Fibroblast of mammary gland (primary cell): ENCODE results near the gene TMEM184C.

Source experiments
- DNase-seq: peaks from one replicate; pipeline ENCODE4 v3.0.0-alpha.2; 2010; ENCODE audit warnings: low read depth
- H3K4me3 ChIP-seq: 2 replicates; pipeline ENCODE4 v1.5.1; 2011; ENCODE audit warnings: low read depth, mild to moderate bottlenecking, low read length, moderate library complexity; ENCODE audit not compliant: control insufficient read depth
- TF ChIP-seq, protein P1 (sequence below): conservative IDR thresholded peaks from 2 replicates; pipeline ENCODE4 v1.5.1; 2011; ENCODE audit warnings: low read depth, low read length, inconsistent platforms; ENCODE audit not compliant: control insufficient read depth, insufficient read depth

TMEM184C gene

DNA sequence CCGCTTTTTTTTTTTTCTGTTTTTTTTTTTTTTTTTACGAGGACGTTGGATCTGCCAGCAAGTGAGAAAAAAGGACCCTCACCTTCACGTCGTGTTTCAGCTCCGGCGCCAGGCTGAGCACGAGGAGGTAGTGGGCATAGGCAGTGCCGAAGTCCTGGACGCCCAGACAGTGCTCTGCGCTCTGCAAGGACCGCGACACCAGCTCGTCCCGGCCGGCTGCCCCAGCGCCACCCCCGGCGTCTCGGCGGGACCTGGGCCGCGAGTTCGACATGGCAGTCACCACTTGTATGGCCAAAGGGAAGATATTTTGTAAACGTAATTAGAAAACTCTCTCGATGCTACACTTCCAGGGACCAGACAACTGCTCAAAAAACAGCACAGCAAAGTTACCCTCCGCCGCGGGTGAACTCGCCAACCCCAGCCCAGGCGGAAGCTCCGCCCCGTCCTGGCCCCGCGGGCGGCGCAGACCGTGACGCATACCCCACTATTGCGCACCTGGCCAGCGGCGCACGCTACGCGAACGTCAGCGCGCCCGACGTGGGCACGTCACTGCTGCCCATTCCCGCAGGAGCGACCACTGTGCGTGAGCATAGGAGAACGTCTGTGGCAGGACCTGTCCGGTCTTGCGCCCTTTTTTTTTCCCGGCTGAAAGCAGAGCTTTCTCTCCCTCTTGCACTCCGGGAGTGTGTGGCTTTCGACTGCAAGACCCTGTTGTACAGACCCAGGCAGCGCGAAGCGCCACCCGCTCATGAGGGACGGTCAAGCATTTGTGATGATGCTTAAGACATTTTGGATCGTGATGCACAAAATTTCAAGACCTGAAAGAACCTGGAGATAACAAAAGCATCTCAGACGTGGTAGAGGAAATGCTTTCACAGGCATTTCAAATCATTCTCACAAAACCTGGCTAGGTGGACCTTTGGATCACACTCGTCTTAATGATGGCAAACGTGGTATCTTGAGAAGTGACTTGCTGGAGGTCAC lies 66.8 kb downstream of the TMEM184C start, which contains the start of gene PRMT9:
TSS of gene PRMT9 (minus strand) at position 447 of the 984 bp plus-strand sequence. CDS start at position 271, 176 bp downstream.
- DNase-seq, result peak; percentile 91
- peak within 1 kb of the TSS; percentile 90 for H3K4me3 ChIP-seq
- TF ChIP-seq, protein P1, sequence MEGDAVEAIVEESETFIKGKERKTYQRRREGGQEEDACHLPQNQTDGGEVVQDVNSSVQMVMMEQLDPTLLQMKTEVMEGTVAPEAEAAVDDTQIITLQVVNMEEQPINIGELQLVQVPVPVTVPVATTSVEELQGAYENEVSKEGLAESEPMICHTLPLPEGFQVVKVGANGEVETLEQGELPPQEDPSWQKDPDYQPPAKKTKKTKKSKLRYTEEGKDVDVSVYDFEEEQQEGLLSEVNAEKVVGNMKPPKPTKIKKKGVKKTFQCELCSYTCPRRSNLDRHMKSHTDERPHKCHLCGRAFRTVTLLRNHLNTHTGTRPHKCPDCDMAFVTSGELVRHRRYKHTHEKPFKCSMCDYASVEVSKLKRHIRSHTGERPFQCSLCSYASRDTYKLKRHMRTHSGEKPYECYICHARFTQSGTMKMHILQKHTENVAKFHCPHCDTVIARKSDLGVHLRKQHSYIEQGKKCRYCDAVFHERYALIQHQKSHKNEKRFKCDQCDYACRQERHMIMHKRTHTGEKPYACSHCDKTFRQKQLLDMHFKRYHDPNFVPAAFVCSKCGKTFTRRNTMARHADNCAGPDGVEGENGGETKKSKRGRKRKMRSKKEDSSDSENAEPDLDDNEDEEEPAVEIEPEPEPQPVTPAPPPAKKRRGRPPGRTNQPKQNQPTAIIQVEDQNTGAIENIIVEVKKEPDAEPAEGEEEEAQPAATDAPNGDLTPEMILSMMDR, result no peak

DNA sequence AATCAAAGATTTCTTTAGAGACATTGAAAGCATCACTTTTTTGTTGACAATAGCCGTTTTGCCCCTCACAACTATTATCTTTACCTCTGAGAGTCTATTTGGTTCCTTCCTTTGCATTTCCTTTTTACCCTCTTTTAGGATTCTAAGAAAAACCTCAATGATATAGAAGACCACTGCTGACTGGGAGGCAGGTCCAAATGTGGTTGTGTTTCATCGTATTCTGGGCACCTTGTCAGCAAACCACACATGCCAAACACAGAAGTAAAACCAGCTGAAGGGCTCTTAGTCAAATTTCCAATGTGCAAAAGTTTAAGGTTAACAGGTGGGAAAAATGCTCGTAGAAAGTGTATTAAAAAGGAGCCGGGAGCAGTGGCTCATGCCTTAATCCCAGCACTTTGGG lies 71.9 kb downstream of the TMEM184C start:
- no peak for DNase-seq
- TF ChIP-seq, protein P1, result no peak

DNA sequence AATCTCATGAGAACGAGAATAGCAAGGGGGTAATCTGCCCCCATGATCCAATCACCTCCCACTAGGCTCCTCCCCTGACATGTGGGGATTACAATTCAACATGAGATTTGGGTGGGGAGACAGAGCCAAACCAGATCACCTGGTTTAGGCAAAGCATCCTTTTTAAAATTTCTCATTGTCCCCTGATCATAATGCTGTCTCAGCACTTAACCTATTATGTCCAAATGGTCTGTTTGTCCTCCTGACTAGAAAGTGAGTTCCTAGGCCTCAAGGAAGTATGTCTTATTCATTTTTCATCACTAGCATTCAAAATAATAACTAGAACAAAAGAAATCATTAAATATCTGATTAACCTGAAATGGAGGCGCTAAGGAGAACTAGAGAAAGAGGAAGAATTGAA lies 74.6 kb downstream of the TMEM184C start:
- H3K4me3 ChIP-seq, result no peak overlapping the region
- TF ChIP-seq, protein P1, result no peak
- DNase-seq, result no peak

More for the DNA sequence above, 71.9 kb downstream of the TMEM184C start:
- no peak overlapping the region for H3K4me3 ChIP-seq

DNA sequence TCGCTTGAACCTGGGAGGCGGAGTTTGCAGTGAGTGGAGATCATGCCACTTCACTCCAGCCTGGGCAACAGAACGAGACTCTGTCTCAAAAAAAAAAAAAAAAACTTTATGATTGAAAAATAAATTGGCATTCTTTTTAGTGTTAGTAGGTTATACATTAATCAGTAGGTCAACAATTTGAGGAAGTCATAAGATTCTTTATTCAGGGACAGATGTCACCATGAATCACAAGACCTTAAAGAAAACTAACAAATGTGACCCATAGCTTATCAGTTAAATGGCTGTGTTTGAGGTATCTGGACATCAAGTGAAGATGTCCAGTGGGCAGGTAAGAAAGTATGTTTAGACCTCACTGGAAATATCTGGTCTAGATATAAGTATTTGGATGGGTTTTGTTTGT lies 76.0 kb downstream of the TMEM184C start:
- no peak overlapping the region for H3K4me3 ChIP-seq
- TF ChIP-seq, protein P1, result no peak
- DNase-seq, result no peak

DNA sequence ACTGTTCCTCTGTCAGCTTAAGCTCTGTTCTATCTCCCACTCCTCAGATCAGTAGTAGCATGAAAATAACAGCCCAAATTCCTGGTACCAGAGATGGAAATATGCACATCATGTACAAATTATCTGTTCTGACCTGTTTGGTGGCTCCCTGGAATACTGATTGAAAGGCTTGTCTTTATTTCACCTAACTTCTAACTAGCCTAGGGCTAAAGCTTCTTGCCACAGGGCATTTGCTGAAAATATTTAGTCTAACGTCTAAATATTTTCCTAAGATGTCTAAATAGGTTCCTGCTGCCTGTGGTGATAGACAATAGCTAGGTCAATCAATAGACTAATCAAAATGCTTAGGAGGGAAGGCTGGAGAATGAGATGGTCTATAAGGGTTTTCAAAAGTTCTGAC lies 79.7 kb downstream of the TMEM184C start:
- no peak for DNase-seq
- no peak overlapping the region for H3K4me3 ChIP-seq
- TF ChIP-seq, protein P1, result no peak

DNA sequence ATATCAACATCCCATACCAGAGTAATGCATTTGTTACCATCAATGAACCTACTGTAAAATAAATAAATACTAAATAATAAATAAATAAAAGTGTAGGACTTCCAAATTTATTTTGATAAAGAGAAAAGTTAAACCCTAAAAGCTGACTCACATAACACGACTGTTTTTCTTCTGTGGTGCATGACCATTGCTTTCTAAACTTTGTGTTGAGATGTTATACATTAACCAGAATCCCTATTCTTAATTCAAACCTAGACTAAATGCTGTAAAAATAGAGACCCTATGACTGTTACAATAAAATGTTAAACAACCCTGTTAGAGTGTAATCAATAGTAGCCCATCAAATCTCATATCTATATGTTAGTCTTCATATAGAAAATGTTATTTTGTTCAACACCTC lies 87.6 kb downstream of the TMEM184C start:
- no peak for DNase-seq
- no peak overlapping the region for H3K4me3 ChIP-seq
- TF ChIP-seq, protein P1, result no peak
